ENCODE data around the gene POLE3.

DNA sequence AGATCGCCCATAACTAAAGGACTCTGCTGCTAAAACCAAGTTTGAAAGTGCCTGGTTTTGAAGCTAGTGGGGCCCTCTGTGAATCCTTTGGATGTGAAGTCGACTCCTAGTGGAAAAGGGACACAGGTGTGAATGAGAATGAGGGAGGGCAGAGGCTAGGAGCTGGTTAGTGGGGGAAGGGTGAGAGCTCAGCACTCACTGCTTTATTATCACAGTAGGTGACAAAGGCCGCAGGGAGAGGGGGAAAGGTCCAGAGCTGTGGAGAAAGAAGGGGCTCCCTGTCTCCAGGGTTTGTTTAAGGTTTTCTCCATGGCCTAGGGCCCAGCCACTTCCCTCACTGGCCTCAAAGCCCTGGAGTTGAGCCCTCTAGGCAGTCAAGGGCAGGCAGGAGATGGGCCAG lies 37.2 kb downstream of the POLE3 start:
- TF ChIP-seq POLR2A (IDR thresholded peaks at IDR 0.05) (no peak), CTCF (IDR thresholded peaks at IDR 0.05) (no peak)

Measured in testis (tissue), 2 donors.